Measurements from ENCODE around the gene TBATA.

- TF ChIP-seq, protein P1, sequence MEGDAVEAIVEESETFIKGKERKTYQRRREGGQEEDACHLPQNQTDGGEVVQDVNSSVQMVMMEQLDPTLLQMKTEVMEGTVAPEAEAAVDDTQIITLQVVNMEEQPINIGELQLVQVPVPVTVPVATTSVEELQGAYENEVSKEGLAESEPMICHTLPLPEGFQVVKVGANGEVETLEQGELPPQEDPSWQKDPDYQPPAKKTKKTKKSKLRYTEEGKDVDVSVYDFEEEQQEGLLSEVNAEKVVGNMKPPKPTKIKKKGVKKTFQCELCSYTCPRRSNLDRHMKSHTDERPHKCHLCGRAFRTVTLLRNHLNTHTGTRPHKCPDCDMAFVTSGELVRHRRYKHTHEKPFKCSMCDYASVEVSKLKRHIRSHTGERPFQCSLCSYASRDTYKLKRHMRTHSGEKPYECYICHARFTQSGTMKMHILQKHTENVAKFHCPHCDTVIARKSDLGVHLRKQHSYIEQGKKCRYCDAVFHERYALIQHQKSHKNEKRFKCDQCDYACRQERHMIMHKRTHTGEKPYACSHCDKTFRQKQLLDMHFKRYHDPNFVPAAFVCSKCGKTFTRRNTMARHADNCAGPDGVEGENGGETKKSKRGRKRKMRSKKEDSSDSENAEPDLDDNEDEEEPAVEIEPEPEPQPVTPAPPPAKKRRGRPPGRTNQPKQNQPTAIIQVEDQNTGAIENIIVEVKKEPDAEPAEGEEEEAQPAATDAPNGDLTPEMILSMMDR (conservative IDR thresholded peaks at IDR 0.05), result no peak
- TF ChIP-seq ZFX (IDR thresholded peaks at IDR 0.05), result no peak
These were observed 28.9 kb upstream of the TBATA start for GRCh38 chr10:70814126-70814525.

Measured in C4-2B (cell line).